T-helper 2 cell treated with Interferon-gamma antibody and Interleukin-4, amounts not matched to agents 5 μg/mL and 100 μg/mL, for 36 hours (primary cell): ENCODE results near the gene CPTP.

Experiments used
- DNase-seq: peaks from one replicate; pipeline ENCODE4 v3.0.0; 2021; ENCODE audit warnings: low spot score
- H3K27ac Mint-ChIP-seq: one replicate; pipeline ENCODE4 v1.8.0; 2021; ENCODE audit warnings: mild to moderate bottlenecking, mixed read lengths
- H3K27me3 Mint-ChIP-seq: one replicate; pipeline ENCODE4 v1.8.0; 2021; ENCODE audit warnings: low read depth, mixed read lengths
- H3K36me3 Mint-ChIP-seq: one replicate; pipeline ENCODE4 v1.8.0; 2021; ENCODE audit warnings: low read depth, mixed read lengths
- H3K4me1 Mint-ChIP-seq: one replicate; pipeline ENCODE4 v1.8.0; 2021; ENCODE audit warnings: low read depth, mixed read lengths
- H3K4me3 Mint-ChIP-seq: one replicate; pipeline ENCODE4 v1.8.0; 2022; ENCODE audit warnings: mild to moderate bottlenecking, moderate library complexity, mixed read lengths
- H3K9me3 Mint-ChIP-seq: one replicate; pipeline ENCODE4 v1.8.0; 2021; ENCODE audit warnings: mixed read lengths

CPTP gene

GRCh38 chr1:1336931-1337792, 12.6 kb downstream of the CPTP start:
- Mint-ChIP-seq H3K27ac (no peak overlapping the region), H3K27me3 (no peaks in the 10 kb centered on the region), H3K9me3 (no peaks in the 10 kb centered on the region), H3K36me3 (peaks cover 11% of the 10 kb centered on the region), H3K4me1 (peaks cover 4% of the 10 kb centered on the region), H3K4me3 (no peak overlapping the region)
- no peak for DNase-seq

- Mint-ChIP-seq H3K36me3 (peaks cover 11% of the 10 kb centered on the region), H3K9me3 (no peaks in the 10 kb centered on the region), H3K27me3 (no peaks in the 10 kb centered on the region), H3K4me3 (no peak overlapping the region), H3K27ac (no peak overlapping the region), H3K4me1 (peaks cover 4% of the 10 kb centered on the region)
- no peak for DNase-seq
Measured at GRCh38 chr1:1337793-1338147, 13.2 kb downstream of the CPTP start.

- DNase-seq, result no peak
- peaks cover 11% of the 10 kb centered on the region for H3K36me3 Mint-ChIP-seq
- peaks cover 4% of the 10 kb centered on the region for H3K4me1 Mint-ChIP-seq
- H3K27ac Mint-ChIP-seq, result no peak overlapping the region
- H3K27me3 Mint-ChIP-seq, result no peaks in the 10 kb centered on the region
- H3K9me3 Mint-ChIP-seq, result no peaks in the 10 kb centered on the region
- H3K4me3 Mint-ChIP-seq, result no peak overlapping the region
Measured at GRCh38 chr1:1338278-1338677, 13.7 kb downstream of the CPTP start.

DNA sequence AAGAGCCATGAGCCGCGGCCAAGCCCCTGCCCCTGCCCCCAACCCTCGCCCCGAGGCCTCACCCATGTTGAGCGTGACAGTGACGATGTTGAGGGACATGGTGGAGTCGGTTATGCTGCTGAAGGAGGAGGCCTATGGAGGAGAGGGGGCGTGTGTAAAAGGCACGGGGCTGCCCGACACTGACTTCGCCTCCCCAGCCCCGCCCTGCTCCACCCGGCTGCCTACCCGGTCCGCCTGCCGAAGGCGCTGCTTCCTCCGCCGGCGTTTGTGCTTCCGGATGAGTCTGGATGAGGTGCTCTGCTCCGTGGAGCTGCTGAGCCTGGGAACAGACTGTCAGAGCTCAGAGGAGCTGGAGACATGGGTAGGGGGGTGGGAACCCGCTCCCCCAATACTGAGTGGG, 15.6 kb downstream of the CPTP start:
- peaks cover 11% of the 10 kb centered on the region for H3K36me3 Mint-ChIP-seq
- H3K4me1 Mint-ChIP-seq, result peaks cover 4% of the 10 kb centered on the region
- no peaks in the 10 kb centered on the region for H3K9me3 Mint-ChIP-seq
- H3K4me3 Mint-ChIP-seq, result no peak overlapping the region
- DNase-seq, result no peak
- H3K27ac Mint-ChIP-seq, result no peak overlapping the region
- no peaks in the 10 kb centered on the region for H3K27me3 Mint-ChIP-seq

DNA sequence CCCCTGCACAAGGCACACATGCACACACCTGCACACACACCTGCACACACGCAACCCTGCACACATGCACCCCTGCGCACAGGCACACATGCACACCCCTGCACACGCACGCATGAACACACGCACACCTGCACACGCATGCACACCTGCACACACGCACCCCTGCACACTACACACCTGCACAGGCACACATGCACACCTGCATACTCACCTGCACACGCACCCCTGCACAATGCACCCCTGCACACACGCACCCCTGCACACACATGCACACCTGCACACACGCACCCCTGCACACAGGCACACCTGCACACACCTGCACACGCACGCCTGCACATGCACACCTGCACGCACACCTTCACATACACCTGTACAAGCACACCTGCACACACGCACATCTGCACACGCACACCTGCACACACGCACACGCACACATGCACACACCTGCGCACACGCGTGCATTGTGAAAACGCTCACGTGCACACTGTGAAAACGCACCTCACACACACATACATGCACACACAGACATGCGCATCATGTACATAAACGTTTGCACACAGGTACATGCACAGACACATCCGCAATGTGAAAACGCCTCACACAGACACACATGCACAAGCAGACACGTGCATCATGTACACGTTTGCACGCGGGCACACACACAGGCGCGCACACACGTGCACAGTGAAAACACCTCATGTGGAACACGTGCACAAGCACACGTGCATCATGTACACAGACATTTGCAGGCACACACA, 16.4 kb downstream of the CPTP start:
- Mint-ChIP-seq H3K36me3 (peaks cover 11% of the 10 kb centered on the region), H3K27ac (no peak overlapping the region), H3K4me3 (no peak overlapping the region), H3K4me1 (peaks cover 4% of the 10 kb centered on the region), H3K9me3 (no peaks in the 10 kb centered on the region), H3K27me3 (no peaks in the 10 kb centered on the region)
- DNase-seq, result no peak

DNA sequence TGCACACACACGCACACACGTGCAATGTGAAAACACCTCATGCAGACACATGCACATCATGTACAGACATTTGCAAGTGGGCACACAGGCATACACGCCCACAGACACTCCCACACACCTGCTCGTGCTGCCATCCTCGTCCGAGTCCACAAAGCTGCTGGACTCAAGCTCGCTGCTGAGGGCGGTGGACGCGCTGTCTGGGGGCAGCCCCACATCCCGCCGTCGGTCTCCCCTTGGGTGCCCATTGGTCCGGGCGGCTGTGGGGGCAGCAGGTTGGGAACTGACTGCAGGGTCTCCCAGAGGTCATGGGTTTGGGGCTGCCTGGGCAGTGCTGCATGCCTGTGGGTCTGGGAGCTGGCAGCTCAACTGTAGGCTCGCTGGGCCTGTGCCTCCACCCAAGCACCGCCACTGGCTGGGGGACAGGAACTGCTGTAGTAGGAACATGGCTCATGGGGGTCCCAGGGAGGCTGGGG, 17.0 kb downstream of the CPTP start:
- peaks cover 11% of the 10 kb centered on the region for H3K36me3 Mint-ChIP-seq
- no peaks in the 10 kb centered on the region for H3K9me3 Mint-ChIP-seq

DNA sequence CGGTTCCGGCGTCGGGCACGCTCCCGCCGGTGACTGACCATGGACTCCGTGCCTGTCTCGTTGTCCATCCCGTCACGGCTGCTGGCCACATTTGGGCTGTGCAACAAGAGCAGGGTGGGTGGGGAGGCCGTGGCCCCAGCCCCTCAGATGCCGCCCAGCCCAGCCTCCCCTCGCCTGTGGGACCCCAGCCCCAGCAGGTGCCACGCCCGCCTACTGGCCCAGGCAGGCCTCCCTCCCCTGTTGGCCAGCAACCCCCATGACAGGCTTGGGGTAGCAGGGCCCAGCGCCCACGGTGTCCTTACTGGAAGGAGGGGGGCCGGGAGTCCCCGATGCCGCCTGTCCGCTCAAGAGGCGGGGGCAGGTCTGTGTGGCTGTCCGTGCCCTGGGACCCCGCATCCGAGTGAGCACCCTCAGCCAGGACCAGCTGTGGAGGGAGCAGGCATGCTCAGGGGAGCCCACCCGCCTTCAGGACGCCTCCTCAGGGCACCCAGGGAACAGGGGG, 17.5 kb downstream of the CPTP start:
- no peak overlapping the region for H3K4me3 Mint-ChIP-seq
- H3K4me1 Mint-ChIP-seq, result peaks cover 4% of the 10 kb centered on the region
- no peaks in the 10 kb centered on the region for H3K27me3 Mint-ChIP-seq
- no peak overlapping the region for H3K27ac Mint-ChIP-seq
- no peaks in the 10 kb centered on the region for H3K9me3 Mint-ChIP-seq
- peaks cover 11% of the 10 kb centered on the region for H3K36me3 Mint-ChIP-seq
- no peak for DNase-seq

More for the DNA sequence above, 17.0 kb downstream of the CPTP start:
- DNase-seq, result no peak
- Mint-ChIP-seq H3K27ac (no peak overlapping the region), H3K27me3 (no peaks in the 10 kb centered on the region), H3K4me3 (no peak overlapping the region), H3K4me1 (peaks cover 4% of the 10 kb centered on the region)

DNA sequence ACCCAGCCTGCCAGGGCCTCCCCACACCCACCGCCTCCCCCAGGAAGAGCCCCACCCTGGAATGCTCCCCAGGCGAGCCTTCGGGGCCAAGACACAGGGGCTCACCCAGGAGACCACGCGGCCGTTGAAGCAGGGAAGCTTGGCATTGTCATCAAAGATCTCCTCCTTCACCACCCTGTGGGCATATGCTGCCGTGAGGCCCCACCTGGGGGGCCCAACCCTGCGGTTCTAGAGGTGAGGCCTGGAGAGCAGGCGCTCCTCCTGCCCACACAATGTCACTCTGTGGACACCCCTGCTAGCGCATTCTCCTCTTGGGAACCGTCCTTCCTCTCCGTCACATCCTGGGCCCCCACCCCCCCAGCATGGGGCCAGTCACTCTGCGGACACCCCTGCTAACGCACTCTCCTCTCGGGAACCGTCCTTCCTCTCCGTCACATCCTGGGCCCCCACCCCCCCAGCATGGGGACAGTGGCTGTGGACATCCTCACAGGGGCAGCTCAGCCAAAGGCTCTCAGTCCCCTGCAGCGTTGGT, 18.0 kb downstream of the CPTP start:
- no peak overlapping the region for H3K27ac Mint-ChIP-seq
- peaks cover 6% of the 10 kb centered on the region for H3K4me1 Mint-ChIP-seq
- DNase-seq, result no peak

DNA sequence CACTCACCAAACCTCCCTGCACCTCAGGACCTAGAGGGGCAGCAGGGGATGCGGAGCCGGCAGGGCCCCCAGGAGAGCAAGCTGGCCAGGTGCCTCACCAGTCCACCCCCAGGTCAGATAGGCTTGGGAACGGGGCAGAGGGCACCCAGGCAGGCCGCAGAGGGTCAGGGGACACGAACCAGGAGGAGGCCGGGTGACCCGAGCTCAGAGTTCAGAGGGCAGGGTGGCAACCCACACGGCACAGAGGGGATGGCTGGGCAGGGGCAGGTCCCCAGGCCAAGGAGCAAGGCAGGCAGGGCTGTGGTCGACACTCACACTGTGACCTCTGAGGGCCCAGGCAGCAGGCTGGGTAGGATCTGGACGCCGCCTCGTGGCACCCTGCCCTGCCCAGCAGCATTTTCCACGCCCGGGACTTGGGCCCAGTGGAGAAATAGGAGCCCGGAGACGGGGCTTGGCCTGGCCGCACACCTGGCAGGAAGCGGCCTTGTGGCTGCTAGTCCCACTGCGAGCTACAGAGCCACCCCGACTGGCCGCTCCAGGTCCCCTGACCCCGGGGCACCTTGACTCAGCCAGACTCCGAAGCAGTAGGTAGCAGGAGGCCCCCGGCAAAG, 19.3 kb downstream of the CPTP start:
- Mint-ChIP-seq H3K4me3 (no peak overlapping the region), H3K36me3 (peaks cover 11% of the 10 kb centered on the region), H3K9me3 (no peaks in the 10 kb centered on the region), H3K4me1 (peaks cover 6% of the 10 kb centered on the region), H3K27me3 (no peaks in the 10 kb centered on the region), H3K27ac (no peak overlapping the region)
- no peak for DNase-seq

More for the DNA sequence above, 18.0 kb downstream of the CPTP start:
- Mint-ChIP-seq H3K9me3 (no peaks in the 10 kb centered on the region), H3K27me3 (no peaks in the 10 kb centered on the region), H3K4me3 (no peak overlapping the region), H3K36me3 (peaks cover 11% of the 10 kb centered on the region)

GRCh38 chr1:1344655-1345361, 20.2 kb downstream of the CPTP start:
- no peaks in the 10 kb centered on the region for H3K27me3 Mint-ChIP-seq
- H3K36me3 Mint-ChIP-seq, result peaks cover 11% of the 10 kb centered on the region
- H3K4me1 Mint-ChIP-seq, result peaks cover 6% of the 10 kb centered on the region
- H3K27ac Mint-ChIP-seq, result no peak overlapping the region
- no peaks in the 10 kb centered on the region for H3K9me3 Mint-ChIP-seq
- DNase-seq, result peak; percentile 46
- no peak overlapping the region for H3K4me3 Mint-ChIP-seq

- Mint-ChIP-seq H3K4me3 (no peak overlapping the region), H3K4me1 (peaks cover 6% of the 10 kb centered on the region), H3K27ac (no peak overlapping the region), H3K9me3 (no peaks in the 10 kb centered on the region), H3K36me3 (peaks cover 11% of the 10 kb centered on the region), H3K27me3 (no peaks in the 10 kb centered on the region)
- no peak for DNase-seq
Measured at GRCh38 chr1:1345384-1345783, 20.8 kb downstream of the CPTP start.

DNA sequence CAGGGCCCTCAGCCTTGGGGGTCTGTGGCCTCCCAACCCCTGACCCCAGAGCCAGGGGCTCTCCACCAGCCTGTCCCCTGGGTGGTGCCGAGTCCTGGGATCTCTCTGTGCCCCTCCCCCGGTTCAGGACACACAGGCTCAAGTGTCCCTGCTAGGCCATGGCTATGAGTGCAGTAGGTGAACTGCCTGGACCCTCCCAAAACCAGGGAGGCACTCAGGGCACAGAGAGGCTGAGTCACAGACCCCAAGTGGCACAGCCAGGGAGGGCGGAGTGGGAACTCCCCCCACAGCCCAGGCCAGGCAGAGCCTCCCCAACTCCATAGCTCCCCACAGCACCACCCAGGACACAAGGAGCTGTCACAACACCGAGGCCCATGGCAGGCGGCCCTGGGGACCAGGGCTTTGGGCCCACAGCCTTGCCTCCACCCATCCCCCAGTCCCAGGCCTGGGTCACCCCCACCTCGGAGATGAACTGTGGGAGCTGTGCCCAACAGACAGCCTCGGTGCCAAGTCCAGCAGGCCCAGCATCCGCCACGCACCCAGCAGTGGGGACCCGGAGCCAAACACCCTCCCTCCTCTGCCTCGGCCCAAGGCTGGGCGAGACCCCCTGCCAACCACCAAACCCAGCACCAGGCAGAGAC, 21.4 kb downstream of the CPTP start:
- DNase-seq, result no peak
- Mint-ChIP-seq H3K27me3 (no peaks in the 10 kb centered on the region), H3K9me3 (no peaks in the 10 kb centered on the region), H3K27ac (no peak overlapping the region), H3K4me3 (no peak overlapping the region), H3K4me1 (peaks cover 4% of the 10 kb centered on the region), H3K36me3 (peaks cover 6% of the 10 kb centered on the region)

GRCh38 chr1:1346501-1346890, 21.9 kb downstream of the CPTP start:
- Mint-ChIP-seq H3K4me3 (no peak overlapping the region), H3K27me3 (no peaks in the 10 kb centered on the region), H3K9me3 (no peaks in the 10 kb centered on the region), H3K36me3 (peaks cover under 1% of the 10 kb centered on the region), H3K27ac (no peak overlapping the region), H3K4me1 (peaks cover 2% of the 10 kb centered on the region)
- DNase-seq, result no peak
